Ramos (cell line): ENCODE results near the gene C19orf73.

Experiments used
- in situ Hi-C: fragments of 300-500 bp; cut with MboI; formaldehyde crosslinking; loops from one replicate; pipeline ENCODE4 v1.14.3; 2022; ENCODE audit warnings: low sequenced_read_pairs; ENCODE audit not compliant: unreplicated experiment

Gene C19orf73

GRCh38 chr19:49118565-49119410, at the start of gene C19orf73:
C19orf73 (minus strand) TSS chr19:49119143; CDS start chr19:49119022, 121 bp downstream.
- in situ Hi-C loops, result no loop called here

- in situ Hi-C loops, result no loop called here
Measured at GRCh38 chr19:49168421-49168820, 49.5 kb upstream of the C19orf73 start.

GRCh38 chr19:49167857-49168409, 49.0 kb upstream of the C19orf73 start:
- in situ Hi-C loops, result no loop called here

- in situ Hi-C loops, result no loop called here
Measured at GRCh38 chr19:49165865-49166301, 46.9 kb upstream of the C19orf73 start.

GRCh38 chr19:49165111-49165750, 46.3 kb upstream of the C19orf73 start:
- in situ Hi-C loops, result no loop called here

GRCh38 chr19:49161987-49162386, 43.0 kb upstream of the C19orf73 start:
- in situ Hi-C loops, result no loop called here

- in situ Hi-C loops, result no loop called here
Measured at GRCh38 chr19:49160450-49161189, 41.7 kb upstream of the C19orf73 start.

GRCh38 chr19:49157445-49158224, 38.7 kb upstream of the C19orf73 start, which contains the start of gene TRPM4:
TRPM4 (plus strand) TSS chr19:49157792; CDS start chr19:49157867, 75 bp downstream.
- in situ Hi-C loops, result no loop called here

GRCh38 chr19:49155820-49156346, 36.9 kb upstream of the C19orf73 start:
- in situ Hi-C loops, result no loop called here

- in situ Hi-C loops, result no loop called here
Measured at GRCh38 chr19:49155005-49155819, 36.3 kb upstream of the C19orf73 start, which contains the start of gene HRC. HRC (minus strand) TSS chr19:49155396; CDS start chr19:49155237, 159 bp downstream.

GRCh38 chr19:49154279-49154678, 35.3 kb upstream of the C19orf73 start:
- in situ Hi-C loops, result no loop called here

GRCh38 chr19:49153167-49153809, 34.3 kb upstream of the C19orf73 start:
- in situ Hi-C loops, result no loop called here

- in situ Hi-C loops, result no loop called here
Measured at GRCh38 chr19:49152119-49152550, 33.2 kb upstream of the C19orf73 start.

- in situ Hi-C loops, result no loop called here
Measured at GRCh38 chr19:49151267-49152118, 32.5 kb upstream of the C19orf73 start.

GRCh38 chr19:49150944-49151243, 32.0 kb upstream of the C19orf73 start:
- in situ Hi-C loops, result no loop called here

GRCh38 chr19:49150106-49150943, 31.4 kb upstream of the C19orf73 start:
- in situ Hi-C loops, result no loop called here
